HG03469 (cell line): ENCODE measurements around the gene MTARC2.
"Not testable (repeated sequence)": the region's sequence is repeated elsewhere in the genome, so short reads cannot be mapped to it uniquely, and the experiment has no call there.

Source experiments
- ATAC-seq: cut with Tn5 transposase; IDR thresholded peaks from one replicate; pipeline ENCODE4 v1.9.1; 2021; ENCODE audit warnings: mild to moderate bottlenecking, moderate library complexity, moderate number of reproducible peaks; ENCODE audit not compliant: unreplicated experiment

MTARC2 gene

DNA sequence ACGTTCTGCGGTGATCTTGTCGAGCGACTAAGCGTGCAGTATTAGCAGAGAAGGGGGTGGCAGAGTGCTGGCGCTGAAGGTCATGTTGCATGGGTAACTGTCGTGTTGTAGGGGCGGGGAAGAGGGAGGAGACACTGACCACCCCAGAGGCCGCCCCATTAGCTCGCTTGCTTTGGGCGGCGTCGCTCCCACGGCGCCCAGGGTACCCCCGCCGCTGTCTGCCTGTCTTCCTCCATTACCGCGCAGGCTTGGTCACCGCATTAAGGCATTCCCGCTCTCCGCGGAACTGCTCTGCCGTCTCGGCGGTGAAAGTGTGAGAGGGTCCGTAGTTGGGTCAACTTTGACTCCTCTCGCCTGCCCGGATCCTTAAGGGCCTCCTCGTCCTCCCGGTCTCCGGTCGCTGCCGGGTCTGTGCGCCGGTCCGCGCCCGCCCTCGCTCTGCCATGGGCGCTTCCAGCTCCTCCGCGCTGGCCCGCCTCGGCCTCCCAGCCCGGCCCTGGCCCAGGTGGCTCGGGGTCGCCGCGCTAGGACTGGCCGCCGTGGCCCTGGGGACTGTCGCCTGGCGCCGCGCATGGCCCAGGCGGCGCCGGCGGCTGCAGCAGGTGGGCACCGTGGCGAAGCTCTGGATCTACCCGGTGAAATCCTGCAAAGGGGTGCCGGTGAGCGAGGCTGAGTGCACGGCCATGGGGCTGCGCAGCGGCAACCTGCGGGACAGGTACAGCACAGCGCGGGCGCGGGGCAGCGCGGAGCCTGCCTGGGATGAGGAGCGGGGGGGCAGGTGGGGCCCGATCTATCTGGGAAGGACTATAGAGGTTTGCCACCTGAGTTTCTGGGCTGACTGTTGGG lies at the start of gene MTARC2:
MTARC2 (plus strand) TSS at position 234 of the 846 bp plus-strand sequence; CDS start at position 444, 210 bp downstream.
- peak; percentile 83 for ATAC-seq

DNA sequence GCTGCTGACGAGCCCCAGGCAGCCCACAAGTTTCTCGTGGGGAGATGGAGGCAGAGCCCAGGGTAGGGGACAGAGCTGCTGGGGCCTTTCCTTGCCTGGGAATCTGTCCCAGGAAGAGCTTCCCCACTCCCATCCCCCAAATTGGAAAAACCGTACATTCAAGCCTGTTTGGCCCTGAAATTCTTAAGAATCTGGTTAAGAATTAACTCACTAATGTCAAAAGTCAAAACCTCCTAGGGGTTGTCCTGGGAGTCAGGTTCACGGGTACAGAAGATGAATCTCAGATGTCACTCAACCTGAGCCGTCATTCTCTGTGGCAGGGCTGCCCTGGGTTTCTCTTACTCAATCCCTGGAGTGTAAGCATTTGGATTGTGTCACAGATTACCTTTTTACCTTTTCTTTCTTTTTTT lies 49.5 kb upstream of the MTARC2 start:
- ATAC-seq = no peak

DNA sequence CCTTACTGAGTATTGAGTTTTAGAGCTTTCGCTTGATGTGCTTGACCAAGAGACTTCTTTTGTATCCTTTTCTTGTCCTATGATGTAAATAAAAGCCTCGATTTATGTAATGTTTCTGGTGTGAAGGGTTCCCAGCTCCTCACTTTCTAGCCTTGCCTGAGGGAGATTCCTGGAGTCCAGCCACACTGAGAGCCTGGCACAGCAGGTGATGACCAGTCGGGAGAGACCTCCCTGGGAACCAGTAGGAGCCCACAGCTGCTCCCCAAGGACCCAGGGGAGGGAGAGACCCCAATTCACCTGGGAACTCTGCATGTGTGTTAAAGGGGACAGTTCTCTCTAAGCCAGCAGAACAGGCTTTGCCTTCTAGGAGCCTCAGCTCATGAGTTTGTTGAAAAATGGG lies 49.1 kb upstream of the MTARC2 start:
- no peak for ATAC-seq

DNA sequence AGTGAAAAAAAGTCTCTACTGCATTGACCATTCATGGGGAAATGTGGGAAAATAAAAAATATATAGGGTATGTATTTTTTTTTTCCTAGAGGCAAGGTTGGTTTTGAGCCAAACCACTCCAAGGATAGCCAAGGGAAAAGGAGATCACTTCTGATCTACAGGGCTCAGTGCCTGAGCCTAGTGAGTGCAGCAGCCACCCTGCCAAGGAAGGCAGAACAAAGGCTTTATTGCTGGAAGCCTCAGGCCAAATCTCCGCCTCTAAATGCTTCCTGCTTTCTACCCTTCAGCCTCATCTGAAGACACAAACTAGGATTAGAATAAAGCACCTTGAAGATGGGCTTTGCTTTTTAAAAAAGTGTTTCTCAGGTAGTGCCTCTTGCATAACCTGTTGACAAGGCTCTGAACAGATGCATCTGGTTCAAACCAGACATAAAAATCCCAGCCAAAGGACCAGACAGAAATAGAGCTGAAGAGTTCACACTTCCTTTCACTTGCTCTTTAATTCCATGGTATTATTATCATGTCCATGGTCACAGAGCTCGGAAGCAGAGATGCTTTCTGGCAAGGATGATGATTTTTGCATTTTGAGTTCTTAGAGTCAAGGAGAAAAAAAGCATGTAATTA lies 47.5 kb upstream of the MTARC2 start:
- no peak for ATAC-seq

DNA sequence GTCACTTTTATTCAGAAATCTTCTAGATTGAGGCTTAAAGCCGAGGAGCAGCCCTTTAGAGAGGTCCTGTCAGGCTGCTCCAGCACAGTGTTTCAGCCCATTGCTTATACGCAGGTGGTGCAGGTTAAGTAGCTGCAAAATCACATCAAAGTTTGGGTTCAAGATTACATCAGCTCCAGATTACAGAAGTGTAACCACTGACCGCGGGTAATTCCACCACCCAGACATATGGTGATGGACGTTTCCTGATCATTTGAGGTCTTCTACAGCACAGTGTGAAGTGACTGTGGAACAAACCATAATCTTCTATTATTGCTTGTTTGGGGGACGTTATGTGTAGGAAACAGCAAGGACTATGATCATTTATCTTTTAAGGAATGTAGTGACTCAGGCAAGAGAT lies 46.1 kb upstream of the MTARC2 start:
- ATAC-seq = no peak

DNA sequence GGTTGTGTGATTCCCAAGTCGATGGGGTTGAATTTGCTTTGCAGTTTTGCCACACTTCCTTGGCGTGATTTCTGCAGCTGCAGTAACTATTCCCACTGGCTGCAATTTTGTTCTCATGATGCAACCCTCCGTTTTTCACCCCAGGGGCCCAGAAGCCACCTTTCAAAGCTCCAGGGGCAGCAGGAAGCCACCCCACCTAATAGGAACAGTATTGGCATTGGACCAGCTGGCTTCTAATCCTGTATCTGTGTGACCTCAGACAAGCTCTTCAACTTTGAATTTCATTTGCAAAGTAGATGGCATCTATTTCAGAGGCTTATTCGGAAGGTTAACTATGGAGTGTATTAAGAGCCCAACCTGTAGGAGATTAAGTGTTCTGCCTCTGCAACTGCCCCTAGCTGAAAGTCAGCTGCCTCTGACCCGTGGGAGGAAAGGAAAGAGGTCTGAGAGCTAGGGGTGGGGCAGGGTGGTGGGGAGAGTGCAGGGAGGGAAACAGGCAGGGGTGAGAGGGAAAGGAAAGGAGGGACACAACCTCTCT lies 45.3 kb upstream of the MTARC2 start:
- no peak for ATAC-seq

DNA sequence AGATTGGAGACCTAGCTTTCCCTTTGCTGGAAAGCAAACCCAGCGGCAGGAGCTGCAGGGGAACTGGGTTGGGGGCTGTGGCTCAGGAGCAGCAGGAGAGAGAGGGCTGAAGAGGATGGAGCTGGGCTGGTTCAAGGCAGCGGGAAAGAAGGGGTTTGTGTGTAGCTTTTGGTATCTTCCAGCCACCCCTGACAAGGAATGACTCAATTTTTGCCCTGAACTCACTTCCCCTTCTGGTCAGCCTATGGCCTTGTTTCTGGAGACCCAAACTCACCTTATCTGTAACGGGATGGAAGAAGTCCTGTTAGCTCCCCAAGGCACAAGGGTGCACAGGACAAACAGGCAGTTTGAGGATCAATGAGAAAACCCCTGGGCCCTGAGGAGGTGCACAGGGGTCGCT lies 44.8 kb upstream of the MTARC2 start:
- ATAC-seq = no peak

DNA sequence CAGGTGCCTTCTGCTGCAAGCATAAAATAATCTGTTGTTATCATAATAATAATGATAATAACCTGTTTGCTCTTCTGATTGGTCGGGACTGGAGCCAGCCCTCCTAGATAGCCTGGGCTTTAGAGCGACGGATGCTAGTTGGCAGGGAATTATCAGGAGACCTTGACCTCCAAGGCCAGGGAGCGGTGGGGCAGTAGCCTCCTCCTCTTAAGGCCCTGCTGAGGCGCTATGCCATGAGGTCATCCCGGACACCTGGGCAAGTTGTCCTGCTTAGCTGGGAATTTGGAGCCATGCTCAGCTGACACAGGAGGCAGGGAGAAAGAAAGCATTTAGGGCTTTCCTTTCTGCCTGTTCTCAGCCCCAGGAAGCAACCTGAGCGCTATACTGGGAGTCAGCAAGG lies 42.3 kb upstream of the MTARC2 start:
- ATAC-seq = no peak

DNA sequence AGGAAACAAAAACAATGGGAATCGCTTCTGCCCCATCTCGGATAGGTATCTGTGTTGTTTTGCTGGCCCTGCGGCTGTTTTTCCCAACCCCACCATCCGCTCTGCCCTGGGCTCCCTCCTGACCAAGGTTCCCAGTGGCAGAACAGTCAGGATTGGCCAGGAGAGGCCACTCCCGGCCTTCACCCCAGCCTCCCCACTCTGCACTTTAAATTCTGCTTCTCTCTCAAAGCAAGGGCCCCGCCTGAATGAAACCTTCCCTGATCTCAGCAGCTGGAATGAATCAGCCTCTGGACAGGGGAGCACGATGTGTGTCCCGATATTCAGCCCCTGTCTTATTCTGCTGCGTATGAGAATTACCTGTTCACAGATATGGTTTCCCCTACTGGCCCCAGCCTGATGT lies 41.6 kb upstream of the MTARC2 start:
- no peak for ATAC-seq

DNA sequence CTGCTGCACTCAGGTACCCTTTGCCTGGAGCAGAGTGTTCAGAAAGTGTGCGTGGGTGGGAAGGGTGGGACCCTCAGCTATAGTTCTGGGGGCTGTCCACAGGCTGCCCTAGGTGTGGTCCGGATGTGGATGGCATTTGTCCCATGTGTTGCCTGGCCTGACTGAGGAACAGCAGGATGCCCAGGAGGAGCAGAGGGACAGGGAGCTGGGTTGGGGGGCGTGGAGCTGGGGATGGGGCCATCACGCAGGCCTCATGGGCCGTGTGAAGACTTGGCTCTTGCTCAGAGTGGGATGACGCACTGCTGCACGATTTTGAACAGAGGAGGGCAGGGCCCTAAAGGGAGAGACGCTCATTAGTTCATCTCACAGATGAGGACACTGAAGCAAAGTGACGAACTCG lies 41.0 kb upstream of the MTARC2 start:
- ATAC-seq = no peak

DNA sequence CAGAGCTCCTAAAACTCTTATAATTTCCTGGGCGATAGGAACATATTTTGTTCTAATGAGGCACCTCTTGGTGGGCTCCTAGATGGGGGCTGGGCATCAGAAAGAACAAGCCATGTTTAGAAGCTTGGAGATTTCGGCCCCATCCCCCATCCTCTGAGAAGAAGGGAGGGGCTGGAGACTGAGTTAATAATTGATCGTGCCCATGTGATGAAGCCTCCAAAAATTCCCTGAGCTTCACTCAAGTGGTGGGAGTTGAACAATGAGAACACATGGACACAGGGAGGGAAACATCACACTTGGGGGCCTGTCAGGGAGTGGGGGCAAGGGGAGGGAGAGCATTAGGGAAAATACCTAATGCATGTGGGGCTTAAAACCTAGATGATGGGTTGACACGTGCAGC lies 39.9 kb upstream of the MTARC2 start:
- no peak for ATAC-seq

DNA sequence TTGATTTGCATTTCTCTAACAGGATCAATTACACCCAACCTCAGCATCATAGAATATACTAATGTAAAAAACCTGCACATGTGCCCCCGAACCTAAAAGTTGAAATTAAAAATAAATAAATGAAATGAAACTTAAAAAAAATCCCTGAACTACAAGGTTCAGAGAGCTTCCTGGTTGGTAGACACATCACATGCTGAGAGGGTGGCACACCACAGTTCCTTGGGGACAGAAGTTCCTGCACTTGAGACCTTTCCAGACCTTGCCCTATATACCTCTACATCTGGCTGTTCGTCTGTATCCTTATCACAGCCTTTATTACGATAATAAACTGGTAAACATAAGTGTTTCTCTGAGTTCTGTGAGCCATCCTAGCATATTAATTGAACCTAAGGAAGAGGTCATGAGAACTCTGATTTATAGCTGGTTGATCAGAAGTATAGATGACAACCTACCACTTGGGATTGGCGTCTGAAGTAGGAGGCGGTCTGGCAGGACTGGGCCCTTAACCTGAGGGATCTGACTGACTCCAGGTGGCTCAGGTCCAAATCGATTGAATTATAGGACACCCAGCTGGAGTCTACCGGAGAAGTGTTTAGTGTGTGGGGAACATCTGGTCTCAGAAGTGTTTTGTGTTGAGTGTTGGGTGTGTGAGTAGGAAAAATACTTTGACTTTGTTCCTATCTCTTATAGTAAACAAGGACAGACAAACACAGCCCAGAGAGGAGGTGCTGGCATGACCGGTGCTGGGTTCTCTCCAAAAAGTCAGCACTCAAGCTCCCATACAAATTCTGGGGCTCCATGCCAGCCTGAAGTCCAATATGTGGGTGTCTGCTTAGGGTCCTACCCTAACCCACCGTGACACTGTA lies 39.0 kb upstream of the MTARC2 start:
- ATAC-seq = no peak

DNA sequence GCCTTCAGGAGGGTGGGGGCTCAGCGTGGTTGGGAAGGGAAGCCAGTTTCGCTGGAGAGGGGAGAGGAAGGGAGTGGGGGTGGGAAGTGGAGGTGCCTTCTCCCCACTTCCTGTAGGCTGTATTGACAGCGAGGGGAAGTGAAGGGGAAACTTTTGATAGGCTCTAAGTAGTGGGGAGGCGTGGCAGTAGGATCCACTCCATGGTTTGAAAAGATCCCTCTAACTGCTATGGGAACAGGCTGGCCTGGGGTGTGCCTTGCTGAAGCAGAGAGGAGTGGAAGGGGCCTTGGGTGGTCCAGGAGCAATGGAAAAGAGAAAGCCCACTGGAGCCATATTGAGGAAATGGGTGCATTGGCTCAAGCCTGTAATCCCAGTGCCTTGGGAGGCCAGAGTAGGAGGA lies 37.8 kb upstream of the MTARC2 start:
- no peak for ATAC-seq

DNA sequence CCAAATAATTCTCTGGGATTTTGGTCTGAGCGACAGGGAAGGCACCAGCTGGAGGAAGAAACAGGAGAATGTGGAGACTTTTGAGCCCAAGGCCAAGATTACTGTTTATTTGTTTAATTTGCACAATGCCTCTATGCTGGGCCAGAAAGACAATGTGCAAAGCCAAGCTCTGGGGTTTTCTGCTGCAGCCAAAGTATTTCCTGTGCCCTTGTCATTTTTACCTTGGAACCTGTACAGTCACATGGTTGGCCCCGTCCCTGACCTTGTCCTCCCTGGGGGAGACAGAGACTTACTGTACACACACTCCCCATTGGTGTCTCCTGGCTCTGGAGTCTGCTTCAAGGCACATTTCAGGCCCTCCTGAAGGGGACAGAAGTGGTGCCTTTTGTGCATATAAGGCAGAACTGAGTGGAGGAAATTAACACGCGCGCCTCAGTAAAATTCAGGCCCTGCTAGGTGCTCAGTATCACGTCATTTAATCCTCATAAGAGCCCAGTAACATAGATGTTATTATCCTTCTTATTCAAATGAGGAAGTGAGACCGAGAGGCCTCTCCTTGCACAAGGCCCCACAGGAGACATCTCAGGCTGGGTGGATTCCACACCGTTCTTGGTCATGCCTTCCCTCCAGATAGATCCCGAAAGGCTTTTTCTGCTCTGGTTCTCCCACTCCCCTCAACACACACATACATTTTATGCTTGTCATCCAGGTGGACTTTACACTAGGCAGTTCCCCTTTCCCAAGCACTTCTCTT lies 36.9 kb upstream of the MTARC2 start:
- peak; percentile 91 for ATAC-seq

DNA sequence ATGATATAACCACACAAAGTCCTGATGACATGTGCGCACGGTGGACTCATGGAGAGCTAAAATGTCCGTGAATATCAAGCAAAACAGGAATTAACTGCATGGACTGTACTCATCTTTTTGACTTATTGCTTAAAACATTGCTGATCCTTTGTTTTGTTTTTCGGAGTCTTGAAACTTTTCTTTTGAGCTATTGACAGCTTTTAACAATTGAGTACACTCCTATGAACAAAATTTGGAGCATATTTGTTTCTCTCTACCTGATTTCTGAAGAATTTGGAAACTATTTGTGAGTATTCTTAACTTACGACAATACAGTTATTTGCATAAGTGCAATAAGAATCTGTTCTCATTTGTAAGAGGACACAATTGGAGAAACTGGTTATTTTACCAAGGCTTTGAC lies 32.1 kb upstream of the MTARC2 start:
- ATAC-seq = not testable (repeated sequence)

DNA sequence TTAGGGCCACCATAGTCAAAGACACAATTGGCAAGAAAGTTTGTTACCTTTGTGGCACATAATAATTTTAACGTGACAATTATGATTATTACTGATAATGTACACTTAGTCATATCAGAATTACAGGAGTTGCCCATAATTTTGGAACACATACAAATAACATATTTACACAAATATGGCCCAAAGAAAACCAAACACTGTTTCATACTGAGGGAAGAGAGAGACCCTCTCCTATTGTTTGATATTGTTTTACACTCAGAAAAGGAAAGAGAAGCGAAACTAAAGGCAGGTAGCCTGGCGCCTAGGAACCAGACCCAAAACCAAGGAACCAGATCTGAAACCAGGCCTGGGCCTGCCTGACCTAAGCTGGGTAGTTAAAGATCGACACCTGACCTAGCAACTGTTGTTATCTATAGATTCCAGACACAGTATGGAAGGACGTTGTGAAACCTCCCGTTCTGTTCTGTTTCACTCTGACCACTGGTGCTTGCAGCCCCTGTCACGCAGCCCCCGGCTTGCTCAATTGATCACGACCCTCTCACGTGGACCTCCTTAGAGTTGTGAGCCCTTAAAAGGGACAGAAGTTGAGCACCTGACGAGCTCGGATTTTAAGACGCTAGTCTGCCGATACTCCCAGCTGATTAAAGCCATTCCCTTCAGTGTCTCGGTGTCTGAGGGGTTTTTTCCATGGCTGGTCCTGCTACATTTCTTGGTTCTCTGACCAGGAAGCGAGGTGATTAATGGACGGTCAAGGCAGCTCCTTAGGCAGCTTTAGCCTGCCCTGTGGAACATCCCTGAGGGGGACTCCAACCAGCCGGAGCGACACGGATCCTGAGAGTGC lies 30.1 kb upstream of the MTARC2 start:
- no peak for ATAC-seq

DNA sequence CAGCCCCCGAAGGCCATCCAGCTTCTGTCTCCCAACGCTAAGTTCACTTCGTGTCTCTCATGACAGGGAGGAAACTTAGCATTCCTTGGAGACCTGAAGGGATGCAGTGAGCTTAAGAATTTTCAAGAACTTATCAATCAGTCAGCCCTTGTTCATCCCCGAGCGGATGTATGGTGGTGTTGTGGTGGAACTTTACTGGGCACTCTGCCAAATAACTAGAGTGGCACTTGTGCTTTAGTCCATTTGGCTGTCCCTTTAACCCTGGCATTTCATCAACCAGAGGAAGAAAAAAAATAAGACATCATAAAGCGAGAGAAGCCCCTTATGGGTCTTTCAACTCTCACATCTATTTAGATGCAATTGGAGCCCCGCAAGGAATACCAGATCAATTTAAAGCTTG lies 26.9 kb upstream of the MTARC2 start:
- ATAC-seq = not testable (repeated sequence)

DNA sequence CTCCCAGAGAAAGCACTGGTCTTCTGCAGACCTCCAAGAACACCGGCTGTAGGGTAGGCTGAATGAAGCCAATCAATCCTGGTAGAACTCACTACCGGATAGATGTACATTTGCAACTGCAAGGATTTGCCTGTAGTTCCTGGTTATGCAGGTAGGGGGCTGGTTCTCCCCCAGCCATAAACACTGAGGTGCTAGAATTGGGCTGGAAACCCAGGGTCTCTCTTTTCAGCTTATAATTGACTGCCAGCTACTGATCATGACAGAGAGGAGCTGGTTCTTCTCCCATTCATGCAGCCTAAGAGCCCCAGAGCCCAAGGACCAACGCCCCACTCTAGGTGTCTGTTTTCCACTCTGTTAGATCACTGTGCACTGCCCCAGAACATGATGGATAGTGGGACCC lies 21.5 kb upstream of the MTARC2 start:
- no peak for ATAC-seq

DNA sequence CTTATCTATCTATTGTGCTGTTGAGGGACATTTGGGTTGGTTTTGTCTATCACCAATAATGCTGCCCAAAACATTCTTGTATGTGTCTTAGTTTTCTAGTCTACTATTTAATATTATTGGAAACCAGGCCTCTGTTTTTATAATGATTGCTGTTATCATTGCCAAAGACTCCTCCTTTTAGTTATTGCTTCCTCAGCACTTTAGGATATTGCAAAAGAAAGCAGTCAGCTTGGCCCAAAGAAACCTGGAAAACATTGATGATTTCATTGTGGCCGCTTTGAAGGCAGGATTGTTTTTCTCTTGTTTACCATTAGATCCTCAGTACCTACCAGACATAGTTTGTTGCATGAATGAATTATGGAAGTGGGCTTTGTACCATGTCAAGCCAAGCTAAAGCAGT lies 20.6 kb upstream of the MTARC2 start:
- ATAC-seq = no peak

DNA sequence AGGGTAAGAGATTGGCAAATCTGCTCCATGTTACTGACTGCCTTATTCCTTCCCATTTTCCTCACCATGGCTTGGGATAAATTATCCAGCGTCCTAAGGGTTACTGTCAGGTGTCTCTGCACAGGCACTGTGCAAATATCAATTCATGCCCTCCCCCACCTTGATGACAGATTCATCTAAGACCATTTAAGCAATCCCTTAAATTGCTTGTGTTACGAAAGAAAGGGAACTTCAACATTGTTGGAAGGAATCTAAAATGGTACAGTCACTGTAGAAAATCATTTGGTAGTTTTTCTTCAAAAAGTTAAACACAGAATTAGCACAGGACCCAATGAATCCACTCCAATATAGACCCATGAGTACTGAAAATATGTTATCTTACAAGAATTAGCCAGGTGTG lies 17.6 kb upstream of the MTARC2 start:
- no peak for ATAC-seq
